Inflammatory macrophage (primary cell): Measurements from ENCODE around the gene MLH3.
"Not testable (repeated sequence)": the region's sequence is repeated elsewhere in the genome, so short reads cannot be mapped to it uniquely, and the experiment has no call there.

ENCODE experiments used
- DNase-seq, 2 donors: peaks; one replicate each; pipeline ENCODE4 v3.0.0-alpha.2; 2020 to 2022

MLH3 gene

GRCh38 chr14:75025082-75025481 is 26.2 kb downstream of the MLH3 start:
- DNase-seq, result peak; percentile 60 to 73

DNA sequence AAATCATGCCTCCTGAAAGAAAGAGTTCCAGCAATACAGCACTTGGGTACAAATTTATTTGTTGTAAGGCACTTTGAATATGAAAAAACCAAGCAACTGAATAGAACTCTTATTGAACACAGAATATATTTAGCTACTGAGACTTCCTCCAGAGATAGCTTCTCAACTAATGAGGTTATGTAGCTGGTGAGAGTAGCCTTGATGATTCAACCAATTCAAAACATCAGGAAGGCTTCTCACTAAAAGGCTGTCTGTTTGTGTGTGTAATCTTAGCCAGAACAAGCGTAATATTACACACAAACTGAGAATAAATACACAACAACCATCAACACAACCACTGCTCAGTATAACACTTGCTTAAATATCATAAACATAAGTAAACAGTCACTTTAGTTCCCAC is 28.2 kb downstream of the MLH3 start:
- no peak for DNase-seq

- peak; percentile 18 to 45 for DNase-seq
Observed at GRCh38 chr14:75022655-75023054, 28.6 kb downstream of the MLH3 start.

- DNase-seq, result no peak
Observed at GRCh38 chr14:75018694-75019093, 32.6 kb downstream of the MLH3 start.

DNA sequence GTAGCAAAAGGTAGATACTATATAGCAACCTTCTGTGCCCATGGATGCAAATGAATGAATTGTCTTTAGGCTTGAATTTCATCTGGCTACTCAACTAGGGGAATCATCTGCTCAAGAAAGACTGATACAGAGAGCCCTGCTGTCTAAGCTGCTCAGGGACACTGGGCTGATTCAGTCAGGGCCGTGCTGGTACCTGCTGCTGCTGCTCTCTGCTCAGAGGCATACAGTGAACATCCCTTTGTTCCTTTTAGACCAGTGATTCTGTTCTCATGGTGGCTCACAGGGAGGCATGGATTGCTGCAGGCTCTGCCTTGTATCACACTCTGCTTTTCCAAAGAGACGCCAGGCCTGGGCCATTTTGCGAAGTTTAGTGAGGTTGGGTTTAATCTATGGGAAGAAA is 34.5 kb downstream of the MLH3 start:
- no peak for DNase-seq

GRCh38 chr14:75015496-75015895 is 35.8 kb downstream of the MLH3 start:
- DNase-seq, result no peak

DNA sequence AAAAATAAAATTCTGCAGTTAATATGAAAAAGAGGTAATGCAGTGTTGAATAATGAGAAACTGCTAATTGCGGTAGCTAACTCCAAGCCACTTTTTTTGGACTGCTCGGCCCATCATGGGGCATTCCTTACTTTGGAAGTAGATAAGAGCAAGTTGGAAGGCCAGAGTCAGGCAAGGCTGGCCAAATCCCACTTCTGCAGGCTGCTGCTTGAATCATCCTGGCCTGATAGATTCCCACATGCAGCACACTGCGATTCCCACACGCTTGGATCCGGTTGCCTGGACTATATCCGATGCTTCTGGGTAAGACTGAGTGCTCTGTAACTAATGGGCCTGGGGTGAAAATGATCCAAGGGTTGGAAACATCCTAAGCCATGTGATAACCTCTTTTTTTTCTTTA is 38.0 kb downstream of the MLH3 start:
- DNase-seq, result no peak

DNA sequence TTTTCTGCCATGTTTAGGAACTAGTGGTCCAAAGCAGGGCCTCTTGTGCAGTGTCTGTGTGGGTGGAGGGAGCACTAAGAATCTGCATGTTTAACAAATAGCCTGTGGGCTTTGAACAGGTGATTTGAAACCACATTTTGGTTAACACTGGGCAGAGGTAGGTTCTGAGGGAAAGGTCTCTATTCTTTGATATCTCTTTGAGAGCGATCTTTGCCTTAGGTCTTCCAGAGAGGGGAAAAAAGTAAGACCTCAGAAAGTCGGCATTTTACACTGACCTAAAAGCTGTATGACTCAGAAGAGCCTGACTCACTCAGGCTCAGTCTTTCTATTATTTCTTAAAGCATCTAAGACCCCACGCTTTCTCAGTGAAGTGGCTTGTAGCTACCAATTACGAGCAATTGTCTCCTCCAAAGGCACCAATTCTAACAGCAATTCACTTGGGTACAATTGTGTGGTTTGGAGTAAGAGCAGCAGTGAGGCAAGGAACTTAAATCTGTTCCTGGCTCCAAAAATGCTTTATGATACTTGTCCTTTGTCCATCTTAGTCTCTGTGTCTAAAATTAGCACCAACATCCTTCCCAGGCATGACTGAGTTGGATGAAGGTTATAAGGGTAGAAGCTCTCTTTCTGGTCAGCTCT is 39.8 kb downstream of the MLH3 start:
- DNase-seq, result no peak

- DNase-seq, result peak; percentile 11 to 38
Observed at GRCh38 chr14:75010472-75011093, 40.7 kb downstream of the MLH3 start.

GRCh38 chr14:75009176-75009575 is 42.1 kb downstream of the MLH3 start:
- no peak for DNase-seq

DNA sequence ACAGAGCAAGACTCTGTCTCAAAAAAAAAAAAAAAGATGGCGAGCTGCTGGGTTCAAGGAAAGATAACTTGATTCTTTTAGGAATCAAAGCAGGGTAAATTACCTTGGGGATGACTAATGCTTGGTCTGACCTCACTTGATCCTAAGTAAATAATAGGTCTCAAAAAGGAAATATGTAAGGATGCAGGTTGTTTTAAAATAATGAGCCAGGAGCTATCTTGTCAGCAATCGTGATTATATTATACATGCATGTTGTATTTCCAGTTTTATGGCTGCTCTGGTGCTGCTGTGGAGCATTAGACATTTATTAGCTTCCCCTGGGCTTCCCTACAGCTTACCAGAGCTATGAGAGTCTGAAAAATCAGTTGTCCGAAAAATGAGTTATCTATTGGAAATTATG is 45.9 kb downstream of the MLH3 start:
- DNase-seq, result no peak

- DNase-seq, result no peak
Observed at GRCh38 chr14:75003250-75004027, 47.8 kb downstream of the MLH3 start.

- peak; percentile 98 for DNase-seq
Observed at GRCh38 chr14:75002392-75003249, 48.6 kb downstream of the MLH3 start, which contains the start of gene EIF2B2. Gene EIF2B2, plus strand, starts transcription at chr14:75002921. Its CDS starts 70 bp downstream, at chr14:75002991.

DNA sequence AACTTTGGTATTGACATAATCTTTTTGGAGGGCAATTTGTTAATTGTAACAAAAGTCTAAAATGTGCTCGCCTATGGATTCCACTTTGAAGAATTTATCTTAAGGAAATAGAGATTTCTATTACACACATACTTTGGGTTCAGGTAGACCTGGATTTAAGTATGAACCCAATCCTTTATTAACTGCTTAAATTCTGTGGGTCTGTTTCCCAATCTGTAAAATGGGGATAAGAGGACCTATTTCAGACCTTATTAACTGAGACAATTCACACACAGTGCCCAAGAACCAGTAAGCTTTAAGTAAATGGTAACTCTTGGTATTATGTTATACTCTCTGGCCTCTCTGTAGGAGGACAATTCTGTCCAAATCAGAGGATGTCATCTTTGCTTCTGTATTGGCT is 49.4 kb downstream of the MLH3 start:
- DNase-seq, result no peak

DNA sequence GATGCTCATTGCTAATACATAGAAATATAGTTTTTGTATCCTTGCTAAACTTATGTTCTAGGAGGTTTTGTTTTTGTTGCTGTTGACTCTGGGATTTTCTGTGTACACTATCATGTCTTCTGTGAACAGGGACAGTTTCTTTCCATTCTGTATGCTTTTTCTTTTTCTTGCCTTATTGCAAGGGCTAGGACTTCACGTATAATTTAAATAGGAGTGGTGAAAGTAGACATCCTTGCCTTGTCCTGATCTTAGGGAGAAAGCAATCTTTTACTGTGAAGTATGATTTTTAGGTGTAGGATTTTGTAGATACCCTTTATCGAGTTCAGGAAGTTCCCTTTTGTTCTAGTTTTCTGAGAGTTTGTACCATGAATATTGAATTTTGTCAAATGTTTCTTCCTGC is 50.0 kb downstream of the MLH3 start:
- DNase-seq, result no peak

DNA sequence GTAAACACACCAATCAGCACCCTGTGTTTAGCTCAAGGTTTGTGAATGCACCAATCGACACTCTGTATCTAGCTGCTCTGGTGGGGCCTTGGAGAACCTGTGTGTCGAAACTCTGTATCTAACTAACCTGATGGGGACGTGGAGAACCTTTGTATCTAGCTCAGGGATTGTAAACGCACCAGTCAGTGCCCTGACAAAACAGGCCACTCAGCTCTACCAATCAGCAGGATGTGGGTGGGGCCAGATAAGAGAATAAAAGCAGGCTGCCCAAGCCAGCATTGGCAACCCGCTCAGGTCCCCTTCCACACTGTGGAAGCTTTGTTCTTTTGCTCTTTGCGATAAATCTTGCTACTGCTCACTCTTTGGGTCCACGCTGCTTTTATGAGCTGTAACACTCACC is 55.5 kb downstream of the MLH3 start:
- DNase-seq, result not testable (repeated sequence)

- not testable (repeated sequence) for DNase-seq
Observed at GRCh38 chr14:74994182-74994581, 57.1 kb downstream of the MLH3 start.

- no peak for DNase-seq
Observed at GRCh38 chr14:74988993-74989392, 62.3 kb downstream of the MLH3 start.

- DNase-seq, result no peak
Observed at GRCh38 chr14:74988131-74988530, 63.1 kb downstream of the MLH3 start.

DNA sequence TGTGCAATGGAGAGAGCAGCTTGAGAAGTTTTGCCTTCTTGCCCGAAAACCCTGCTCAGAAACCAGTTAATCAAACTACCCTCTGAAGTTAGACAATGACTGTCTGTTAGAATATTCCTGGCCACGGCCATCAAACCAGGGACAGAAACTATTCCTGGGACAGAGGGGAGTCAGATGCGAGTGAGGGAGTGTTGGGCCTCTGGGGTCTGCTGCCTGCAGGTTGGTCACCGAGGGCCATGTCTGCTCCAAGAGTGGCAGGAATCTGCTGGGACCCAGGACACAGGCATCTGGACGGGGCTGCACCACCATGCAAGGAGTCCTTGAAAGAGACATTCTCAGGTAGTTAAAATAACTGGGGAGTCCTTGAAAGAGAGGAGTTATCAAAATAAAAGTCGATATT is 65.5 kb downstream of the MLH3 start:
- DNase-seq, result no peak

GRCh38 chr14:74985028-74985310 is 66.3 kb downstream of the MLH3 start:
- DNase-seq, result peak in 1 of 2 donors; percentile 14

DNA sequence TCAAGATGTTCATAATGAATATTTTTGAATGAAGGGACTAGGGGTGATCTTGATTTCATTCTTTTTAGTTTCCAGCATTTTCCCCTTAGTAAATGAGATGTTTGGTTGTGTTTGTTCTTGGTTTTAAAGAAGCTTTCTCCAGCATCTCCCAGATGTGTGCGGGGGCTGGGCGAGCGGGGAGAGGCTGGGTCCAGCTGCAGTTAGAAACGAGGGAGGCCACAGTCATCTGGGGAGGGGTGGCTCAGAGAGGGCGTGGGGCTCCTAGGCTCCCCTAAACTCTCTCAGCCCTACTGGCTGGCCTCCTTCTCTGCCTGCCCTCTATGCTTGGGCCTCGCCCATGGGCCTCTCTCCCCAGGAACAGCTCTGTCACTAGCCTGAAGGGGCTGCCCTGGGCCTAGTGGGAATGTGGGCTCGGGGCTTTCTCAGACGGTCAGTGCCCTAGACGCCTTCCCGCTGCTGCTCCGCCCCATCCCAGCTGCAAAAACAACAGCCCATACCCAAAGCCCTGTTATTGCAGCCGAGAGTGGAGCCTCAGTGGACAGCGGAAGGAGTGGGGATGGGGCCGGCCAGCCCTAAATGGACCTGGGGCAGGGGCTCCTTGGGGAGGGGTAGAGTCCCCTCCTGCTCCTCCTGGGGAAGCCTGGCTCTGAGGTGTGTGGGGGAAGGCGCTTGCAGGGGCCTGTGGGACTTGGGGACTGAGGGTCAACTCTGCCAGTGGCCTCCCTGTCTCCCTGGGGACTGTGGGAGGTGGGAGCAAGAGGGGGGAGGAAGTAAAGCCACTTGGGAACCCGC is 66.8 kb downstream of the MLH3 start:
- no peak for DNase-seq
